H1 (cell line): ENCODE results near the gene COX19. TPM values are rescaled to one million over a fixed set of nuclear protein-coding genes. Genes with fewer than 3 reads are reported as not detected.

Experiments used
- CTCF ChIA-PET: fragments of 300-600 bp; sonication (Branson Sonifier 250); formaldehyde crosslinking; loops from one replicate; lab custom pipeline; 2021; ENCODE audit not compliant: partially characterized antibody; lab: Charles Lee
- POLR2A ChIA-PET: fragments of 300-600 bp; sonication (Branson Sonifier 250); formaldehyde crosslinking; loops from one replicate; lab custom pipeline; 2021; ENCODE audit warnings: inconsistent platforms; ENCODE audit not compliant: partially characterized antibody; lab: Charles Lee
- DNase-seq, 2 experiments: peaks; one replicate each; pipeline versions ENCODE4 v3.0.0 to v3.0.0-alpha.2; 2010 to 2022; ENCODE audit warnings: low spot score in 2 of 2, low read depth in 1 of 2, mixed read lengths in 1 of 2
- FAIRE-seq: peaks from 2 replicates; lab custom pipeline; 2011; peaks lifted over from hg19 to GRCh38; lab: Jason Lieb, UNC
- H2AFZ ChIP-seq: 2 replicates; pipeline ENCODE4 v1.8.1; 2012; ENCODE audit warnings: low read length, inconsistent platforms
- H2AK5ac ChIP-seq: 2 replicates; pipeline ENCODE4 v1.6.1; 2013; ENCODE audit warnings: low read depth, low read length
- H2BK120ac ChIP-seq: replicated peaks from 2 replicates; pipeline ENCODE3; 2013; ENCODE audit warnings: low read depth, low read length, inconsistent platforms
- H2BK12ac ChIP-seq: 2 replicates; pipeline ENCODE4 v1.6.1; 2013; ENCODE audit warnings: low read depth, low read length
- H2BK15ac ChIP-seq: 2 replicates; pipeline ENCODE4 v1.6.1; 2013; ENCODE audit warnings: low read length
- H2BK20ac ChIP-seq: 2 replicates; pipeline ENCODE4 v1.6.1; 2013; ENCODE audit warnings: low read length
- H2BK5ac ChIP-seq: 2 replicates; pipeline ENCODE4 v1.6.1; 2013; ENCODE audit warnings: low read depth, low read length
- H3K14ac ChIP-seq: 2 replicates; pipeline ENCODE4 v1.6.1; 2013; ENCODE audit warnings: inconsistent platforms; ENCODE audit not compliant: insufficient read length
- H3K18ac ChIP-seq: 2 replicates; pipeline ENCODE4 v1.6.1; 2013; ENCODE audit warnings: low read length; ENCODE audit errors: extremely low read depth
- H3K23ac ChIP-seq: 2 replicates; pipeline ENCODE4 v1.6.1; 2013; ENCODE audit warnings: inconsistent platforms; ENCODE audit not compliant: insufficient read length
- H3K23me2 ChIP-seq: 2 replicates; pipeline ENCODE4 v1.6.1; 2013; ENCODE audit warnings: low read depth, low read length
- H3K27ac ChIP-seq: 2 replicates; pipeline ENCODE4 v1.6.1; 2011; ENCODE audit warnings: low read depth, low read length, inconsistent platforms
- H3K27me3 ChIP-seq, 4 experiments: replicated peaks in 1 of 4; 1 replicate in 1 of 4; 2 replicates in 3 of 4; pipeline versions ENCODE4 v1.6.1 to v1.8.1; 2011 to 2013; ENCODE audit warnings: low read length in 3 of 4, mild to moderate bottlenecking in 3 of 4, inconsistent platforms in 2 of 4, mixed read lengths in 2 of 4, moderate library complexity in 1 of 4; ENCODE audit not compliant: control insufficient read depth in 3 of 4, insufficient read depth in 3 of 4; ENCODE audit errors: extremely low read depth in 1 of 4
- H3K36me3 ChIP-seq, 4 experiments: 2 replicates each; pipeline versions ENCODE4 v1.6.1 to v1.8.1; 2011 to 2013; ENCODE audit warnings: mild to moderate bottlenecking in 4 of 4, low read length in 3 of 4, moderate library complexity in 2 of 4, control low read depth in 1 of 4, inconsistent platforms in 1 of 4; ENCODE audit not compliant: insufficient read depth in 4 of 4, control insufficient read depth in 2 of 4
- H3K4ac ChIP-seq: replicated peaks from 2 replicates; pipeline ENCODE3; 2013; ENCODE audit warnings: low read length, low read depth, mixed read lengths, inconsistent platforms; ENCODE audit not compliant: insufficient read length
- H3K4me1 ChIP-seq, 4 experiments: replicated peaks in 1 of 4; 1 replicate in 1 of 4; 2 replicates in 3 of 4; pipeline versions ENCODE4 v1.6.1 to v1.8.1; 2011 to 2013; ENCODE audit warnings: low read length in 3 of 4, inconsistent platforms in 2 of 4, mixed read lengths in 1 of 4; ENCODE audit not compliant: insufficient read depth in 4 of 4, control insufficient read depth in 3 of 4
- H3K4me2 ChIP-seq, 2 experiments: 2 replicates each; pipeline versions ENCODE4 v1.6.1 to v1.8.1; 2011 to 2013; ENCODE audit warnings: low read depth in 2 of 2, low read length in 2 of 2, control low read depth in 1 of 2, inconsistent platforms in 1 of 2, mild to moderate bottlenecking in 1 of 2; ENCODE audit not compliant: insufficient read depth in 1 of 2
- H3K4me3 ChIP-seq, 4 experiments: fragments of 200-600, 300-600 bp in 1 of 4; sonication (generic), shearing (Covaris generic), sonication (Bioruptor Twin) in 1 of 4; 2 replicates each; pipeline versions ENCODE4 v1.5.1 to v1.8.1; 2011 to 2016; ENCODE audit warnings: low read length in 4 of 4, low read depth in 3 of 4, control low read depth in 2 of 4, inconsistent platforms in 2 of 4, mild to moderate bottlenecking in 2 of 4, mixed read lengths in 1 of 4, moderate library complexity in 1 of 4; ENCODE audit not compliant: insufficient read depth in 2 of 4; ENCODE audit errors: extremely low read depth in 1 of 4
- H3K56ac ChIP-seq: replicated peaks from 2 replicates; pipeline ENCODE3; 2013; ENCODE audit warnings: low read depth, mild to moderate bottlenecking, mixed read lengths, low read length, inconsistent platforms; ENCODE audit not compliant: insufficient read length
- H3K79me1 ChIP-seq: 2 replicates; pipeline ENCODE4 v1.6.1; 2013; ENCODE audit warnings: low read depth, low read length, control low read depth
- H3K79me2 ChIP-seq, 2 experiments: 2 replicates each; pipeline versions ENCODE4 v1.6.1 to v1.8.1; 2012 to 2013; ENCODE audit warnings: low read length in 2 of 2, mild to moderate bottlenecking in 2 of 2, inconsistent platforms in 1 of 2; ENCODE audit not compliant: insufficient read depth in 2 of 2, control insufficient read depth in 1 of 2
- H3K9ac ChIP-seq, 4 experiments: replicated peaks in 1 of 4; 1 replicate in 1 of 4; 2 replicates in 3 of 4; pipeline versions ENCODE4 v1.6.1 to v1.8.1; 2011 to 2013; ENCODE audit warnings: low read depth in 3 of 4, low read length in 3 of 4, control low read depth in 2 of 4, mild to moderate bottlenecking in 2 of 4, moderate library complexity in 2 of 4, inconsistent platforms in 1 of 4; ENCODE audit errors: extremely low read depth in 1 of 4
- H3K9me3 ChIP-seq, 2 experiments: 2 replicates each; pipeline versions ENCODE4 v1.6.1 to v1.8.1; 2012 to 2013; ENCODE audit warnings: mild to moderate bottlenecking in 2 of 2, moderate library complexity in 2 of 2, control low read depth in 1 of 2, inconsistent platforms in 1 of 2, low read depth in 1 of 2, low read length in 1 of 2, mixed read lengths in 1 of 2; ENCODE audit not compliant: insufficient read depth in 2 of 2
- H4K20me1 ChIP-seq, 2 experiments: replicated peaks in 1 of 2; 2 replicates each; pipeline versions ENCODE3 to v1.8.1; 2011 to 2013; ENCODE audit warnings: inconsistent platforms in 2 of 2, low read length in 2 of 2, mild to moderate bottlenecking in 1 of 2; ENCODE audit not compliant: insufficient read depth in 2 of 2, control insufficient read depth in 1 of 2
- H4K5ac ChIP-seq: 2 replicates; pipeline ENCODE4 v1.6.1; 2013; ENCODE audit warnings: low read length, low read depth, mixed read lengths, inconsistent platforms; ENCODE audit not compliant: insufficient read length
- H4K8ac ChIP-seq: 2 replicates; pipeline ENCODE4 v1.8.0; 2013; ENCODE audit warnings: mild to moderate bottlenecking, moderate library complexity, low read length, inconsistent platforms; ENCODE audit not compliant: insufficient read depth; ENCODE audit errors: extremely low read depth
- H4K91ac ChIP-seq: replicated peaks from 2 replicates; pipeline ENCODE3; 2013; ENCODE audit warnings: low read length, mixed read lengths, inconsistent platforms; ENCODE audit not compliant: insufficient read length
- ASH2L ChIP-seq: fragments of 200-600, 300-600 bp; sonication (generic); IDR thresholded peaks from one replicate; pipeline ENCODE4 v1.7.1; 2017; ENCODE audit warnings: low read length
- EZH2 ChIP-seq: fragments of 200-600 bp; sonication (generic); IDR thresholded peaks from 2 replicates; pipeline ENCODE4 v1.7.1; 2012; ENCODE audit warnings: low read depth, mild to moderate bottlenecking, moderate library complexity, low read length, inconsistent platforms; ENCODE audit not compliant: severe bottlenecking
- RAD21 ChIP-seq, 2 experiments: IDR thresholded peaks in 1 of 2; conservative IDR thresholded peaks in 1 of 2; 2 replicates each; pipeline ENCODE4 v1.6.1; 2011; ENCODE audit warnings: low read depth in 2 of 2, low read length in 2 of 2, improper control_type of control experiment in 1 of 2, inconsistent platforms in 1 of 2, mild to moderate bottlenecking in 1 of 2, moderate library complexity in 1 of 2
- RBBP5 ChIP-seq: IDR thresholded peaks from 2 replicates; pipeline ENCODE4 v1.7.1; 2012; ENCODE audit warnings: low read depth, mild to moderate bottlenecking, inconsistent platforms, low read length, moderate library complexity, borderline replicate concordance
- RXRA ChIP-seq: IDR thresholded peaks from 2 replicates; pipeline ENCODE4 v1.6.1; 2011; ENCODE audit warnings: low read depth, mild to moderate bottlenecking, low read length, moderate library complexity; ENCODE audit not compliant: insufficient read depth
- SIN3A ChIP-seq, 2 experiments: IDR thresholded peaks in 1 of 2; conservative IDR thresholded peaks in 1 of 2; 2 replicates each; pipeline ENCODE4 v1.6.1; 2011 to 2012; ENCODE audit warnings: low read length in 2 of 2, improper control_type of control experiment in 1 of 2, low read depth in 1 of 2, mild to moderate bottlenecking in 1 of 2
- SP1 ChIP-seq: IDR thresholded peaks from 2 replicates; pipeline ENCODE4 v1.6.1; 2011; ENCODE audit warnings: low read depth, low read length
- SP2 ChIP-seq: IDR thresholded peaks from 2 replicates; pipeline ENCODE4 v1.6.1; 2012; ENCODE audit warnings: mild to moderate bottlenecking, low read length, inconsistent platforms
- TAF7 ChIP-seq: optimal IDR thresholded peaks from 2 replicates; pipeline ENCODE3; 2011; ENCODE audit warnings: low read depth, mild to moderate bottlenecking, inconsistent platforms, low read length, moderate library complexity, borderline replicate concordance
- TBP ChIP-seq: IDR thresholded peaks from 2 replicates; pipeline ENCODE4 v1.6.1; 2011; ENCODE audit warnings: low read depth, low read length, improper control_type of control experiment
- TCF12 ChIP-seq: IDR thresholded peaks from 2 replicates; pipeline ENCODE4 v1.6.1; 2011; ENCODE audit warnings: low read depth, mild to moderate bottlenecking, low read length
- WGBS, 2 experiments: shearing (Covaris generic) in 1 of 2; methylation state at CpG; one replicate each; pipeline versions ENCODE4 v1.1.6 to v1.1.7; 2013 to 2015; ENCODE audit warnings: low lambda C conversion rate in 2 of 2, mixed read lengths in 2 of 2, inconsistent platforms in 1 of 2, low coverage in 1 of 2, missing lambda C conversion rate in 1 of 2; ENCODE audit not compliant: insufficient replicate concordance in 2 of 2, insufficient coverage in 1 of 2, insufficient read length in 1 of 2; ENCODE audit errors: extremely low coverage in 1 of 2, missing lambda C conversion rate in 1 of 2; 5-methylcytosine and 5-hydroxymethylcytosine counted together
- polyA plus RNA-seq, 7 experiments: library from polyadenylated mRNA; depleted of rRNA in 3 of 7; stranded (reverse) in 5 of 7; unstranded in 2 of 7; fragments of >200 nt in 5 of 7; fragments of 200-250 nt in 2 of 7; gene quantifications; 1 replicate in 5 of 7; 2 replicates in 1 of 7; 4 replicates in 1 of 7; pipeline versions ENCODE4 v1.2.1 to v1.2.3, GENCODE V29; 2011 to 2013; ENCODE audit warnings: missing spikeins in 2 of 7, mixed read lengths in 2 of 7
- total RNA-seq: library from RNA; stranded (reverse); fragmentation: NEBNext Ultra II Directional; extraction: Animal tissue kit (Norgen Biotek cat#: 25700); gene quantifications from 2 replicates; pipeline ENCODE4 v1.2.1, GENCODE V29; 2021

The COX19 gene
- total and polyA plus RNA-seq, 2 of the 8 experiments (the other 6 are each of a cell fraction or from before 2014, with no cell fraction given): 3.9 to 7.9 TPM

DNA sequence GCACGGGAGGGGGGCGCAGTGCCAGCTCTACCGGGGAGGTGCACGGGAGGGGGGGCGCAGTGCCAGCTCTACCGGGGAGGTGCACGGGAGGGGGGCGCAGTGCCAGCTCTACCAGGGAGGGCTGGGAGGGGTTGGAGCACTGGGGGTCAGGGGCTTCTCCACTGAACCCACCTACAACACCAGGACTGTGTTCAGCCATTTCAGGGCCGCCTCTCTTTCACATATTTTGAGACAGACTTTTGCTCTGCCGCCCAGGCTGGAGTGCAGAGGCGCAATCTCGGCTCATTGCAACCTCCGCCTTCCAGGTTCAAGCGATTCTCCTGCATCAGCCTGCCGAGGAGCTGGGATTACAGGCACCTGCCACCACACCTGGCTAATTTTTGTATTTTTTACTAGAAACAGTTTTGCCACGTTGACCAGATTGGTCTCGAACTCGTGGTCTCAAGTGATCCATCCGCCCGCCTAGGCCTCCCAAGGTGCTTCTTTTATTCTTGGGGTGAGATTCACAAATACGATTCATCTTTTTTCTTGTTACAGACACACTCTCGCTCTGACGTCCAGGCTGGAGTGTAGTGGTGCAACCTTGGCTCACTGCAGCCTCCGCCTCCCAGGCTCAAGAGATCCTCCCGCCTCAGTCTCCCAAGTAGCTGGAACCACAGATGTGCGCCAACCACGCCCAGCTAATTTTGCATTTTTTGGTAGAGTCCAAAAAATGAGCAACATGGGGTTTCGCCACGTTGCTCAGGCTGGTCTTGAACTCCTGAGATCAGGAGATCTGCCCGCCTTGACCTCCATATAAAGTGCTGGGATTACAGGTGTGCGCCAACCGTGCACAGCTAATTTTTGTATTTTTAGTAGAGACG is 57.9 kb downstream of the COX19 start:
- Histone ChIP-seq H3K9me3 (no peaks in the 10 kb centered on the region), H3K4me3 (no peak overlapping the region), H3K36me3 (no peaks in the 10 kb centered on the region), H2BK5ac (no peak overlapping the region), H2BK12ac (no peak overlapping the region), H3K23me2 (no peaks in the 10 kb centered on the region), H3K9ac (no peak overlapping the region), H4K8ac (no peak overlapping the region), H3K4me2 (no peak overlapping the region), H2AFZ (no peak overlapping the region), H2BK20ac (no peak overlapping the region), H3K4ac (no peak overlapping the region), H3K18ac (no peak overlapping the region), H2BK120ac (no peak overlapping the region), H3K4me1 (no peaks in the 10 kb centered on the region; a peak in 1 of 7 replicates), H3K27me3 (no peaks in the 10 kb centered on the region), H3K23ac (no peak overlapping the region), H3K27ac (no peak overlapping the region), H3K79me1 (no peaks in the 10 kb centered on the region), H3K79me2 (no peaks in the 10 kb centered on the region), H2BK15ac (no peak overlapping the region), H3K56ac (no peak overlapping the region), H3K14ac (no peak overlapping the region), H4K20me1 (no peaks in the 10 kb centered on the region), H2AK5ac (no peak overlapping the region), H4K5ac (no peak overlapping the region), H4K91ac (no peak overlapping the region)
- ChIA-PET CTCF (interaction anchor here (1.7 kb wide), 1 partner anchor 40 kb away, joined by 5 read pairs; no protein-coding TSS in a partner anchor), POLR2A (no interaction called here)
- no peak for DNase-seq
- no peak for FAIRE-seq
- 91% methylated on average over 25 of the region's 33 CpGs; no CpG with 5 or more reads in 1 of the 2 experiments for WGBS, 2 experiments
- TF ChIP-seq TAF7 (no peak), SIN3A (conservative IDR thresholded peaks at IDR 0.05 in 1 of 2, IDR thresholded peaks at IDR 0.05 in 1 of 2; ENCODE audit: low read depth in 1 of 2, low read length in 2 of 2) (no peak), SP2 (no peak), RXRA (no peak), ASH2L (no peak), SP1 (no peak), TBP (no peak), EZH2 (no peak), RAD21 (IDR thresholded peaks at IDR 0.05 in 1 of 2, conservative IDR thresholded peaks at IDR 0.05 in 1 of 2; ENCODE audit: low read depth in 2 of 2, low read length in 2 of 2) (no peak), RBBP5 (no peak), TCF12 (no peak)
